Measurements from ENCODE around the gene ESRRA. TPM values are rescaled to one million over a fixed set of nuclear protein-coding genes. Genes with fewer than 3 reads are reported as not detected.

ESRRA gene
- total and polyA plus RNA-seq, 2 of the 13 experiments (the other 11 are each of a cell fraction or from before 2014, with no cell fraction given) = 18.1 to 36.3 TPM

DNA sequence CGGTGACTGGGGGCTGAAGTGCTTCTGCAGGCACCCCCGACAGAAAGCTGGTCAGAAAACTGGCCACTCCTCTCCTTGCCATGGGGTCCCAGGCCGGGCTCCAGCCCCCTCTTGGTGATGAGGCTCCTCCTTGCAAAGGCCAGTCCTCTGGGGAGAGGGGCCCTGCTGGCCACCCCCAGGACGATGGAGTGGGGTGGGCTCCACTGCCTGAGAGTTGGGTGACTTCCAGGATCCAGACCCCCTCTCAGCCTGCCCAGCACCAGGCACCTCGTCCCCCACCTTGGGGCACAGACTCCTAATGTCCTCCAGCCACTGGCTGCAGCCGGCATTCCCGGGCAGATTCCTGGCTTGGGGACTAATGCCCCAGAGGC lies 53.2 kb downstream of the ESRRA start (continued):
- TF ChIP-seq SIX1 (CRISPR knock-in tag; IDR thresholded peaks at IDR 0.05; ENCODE audit: borderline replicate concordance) (no peak), ZNF746 (CRISPR knock-in tag; IDR thresholded peaks at IDR 0.05) (no peak), TEAD2 (CRISPR knock-in tag; IDR thresholded peaks at IDR 0.05) (no peak), NFE2 (CRISPR knock-in tag; IDR thresholded peaks at IDR 0.05) (no peak), JUN (CRISPR knock-in tag; IDR thresholded peaks at IDR 0.05) (no peak), KAT8 (CRISPR knock-in tag; IDR thresholded peaks at IDR 0.05) (no peak), ZKSCAN5 (CRISPR knock-in tag; IDR thresholded peaks at IDR 0.05) (no peak), ZNF180 (CRISPR knock-in tag; IDR thresholded peaks at IDR 0.05; ENCODE audit: borderline replicate concordance, low read depth) (no peak), ZNF230 (CRISPR knock-in tag; IDR thresholded peaks at IDR 0.05) (no peak), BCL6 (CRISPR knock-in tag; IDR thresholded peaks at IDR 0.05) (no peak), TCF12 (IDR thresholded peaks at IDR 0.05) (no peak), TCF12 (CRISPR knock-in tag; IDR thresholded peaks at IDR 0.05) (no peak), PATZ1 (CRISPR knock-in tag; IDR thresholded peaks at IDR 0.05) (peak; percentile 41; the same call in 1 of the 2 replicates), GTF3A (CRISPR knock-in tag; conservative IDR thresholded peaks at IDR 0.05) (no peak), ZC3H13 (CRISPR knock-in tag; IDR thresholded peaks at IDR 0.05) (no peak), ZNF326 (CRISPR knock-in tag; IDR thresholded peaks at IDR 0.05; ENCODE audit: borderline replicate concordance) (no peak), ZBTB46 (CRISPR knock-in tag; IDR thresholded peaks at IDR 0.05; ENCODE audit: borderline replicate concordance) (no peak), FOSL2 (CRISPR knock-in tag; IDR thresholded peaks at IDR 0.05) (no peak), ZNF513 (CRISPR knock-in tag; conservative IDR thresholded peaks at IDR 0.05) (no peak)
- TF ChIP-seq, protein P1, sequence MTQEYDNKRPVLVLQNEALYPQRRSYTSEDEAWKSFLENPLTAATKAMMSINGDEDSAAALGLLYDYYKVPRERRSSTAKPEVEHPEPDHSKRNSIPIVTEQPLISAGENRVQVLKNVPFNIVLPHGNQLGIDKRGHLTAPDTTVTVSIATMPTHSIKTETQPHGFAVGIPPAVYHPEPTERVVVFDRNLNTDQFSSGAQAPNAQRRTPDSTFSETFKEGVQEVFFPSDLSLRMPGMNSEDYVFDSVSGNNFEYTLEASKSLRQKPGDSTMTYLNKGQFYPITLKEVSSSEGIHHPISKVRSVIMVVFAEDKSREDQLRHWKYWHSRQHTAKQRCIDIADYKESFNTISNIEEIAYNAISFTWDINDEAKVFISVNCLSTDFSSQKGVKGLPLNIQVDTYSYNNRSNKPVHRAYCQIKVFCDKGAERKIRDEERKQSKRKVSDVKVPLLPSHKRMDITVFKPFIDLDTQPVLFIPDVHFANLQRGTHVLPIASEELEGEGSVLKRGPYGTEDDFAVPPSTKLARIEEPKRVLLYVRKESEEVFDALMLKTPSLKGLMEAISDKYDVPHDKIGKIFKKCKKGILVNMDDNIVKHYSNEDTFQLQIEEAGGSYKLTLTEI (CRISPR knock-in tag; conservative IDR thresholded peaks at IDR 0.05) = no peak
- TF ChIP-seq, protein P2, sequence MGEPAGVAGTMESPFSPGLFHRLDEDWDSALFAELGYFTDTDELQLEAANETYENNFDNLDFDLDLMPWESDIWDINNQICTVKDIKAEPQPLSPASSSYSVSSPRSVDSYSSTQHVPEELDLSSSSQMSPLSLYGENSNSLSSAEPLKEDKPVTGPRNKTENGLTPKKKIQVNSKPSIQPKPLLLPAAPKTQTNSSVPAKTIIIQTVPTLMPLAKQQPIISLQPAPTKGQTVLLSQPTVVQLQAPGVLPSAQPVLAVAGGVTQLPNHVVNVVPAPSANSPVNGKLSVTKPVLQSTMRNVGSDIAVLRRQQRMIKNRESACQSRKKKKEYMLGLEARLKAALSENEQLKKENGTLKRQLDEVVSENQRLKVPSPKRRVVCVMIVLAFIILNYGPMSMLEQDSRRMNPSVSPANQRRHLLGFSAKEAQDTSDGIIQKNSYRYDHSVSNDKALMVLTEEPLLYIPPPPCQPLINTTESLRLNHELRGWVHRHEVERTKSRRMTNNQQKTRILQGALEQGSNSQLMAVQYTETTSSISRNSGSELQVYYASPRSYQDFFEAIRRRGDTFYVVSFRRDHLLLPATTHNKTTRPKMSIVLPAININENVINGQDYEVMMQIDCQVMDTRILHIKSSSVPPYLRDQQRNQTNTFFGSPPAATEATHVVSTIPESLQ (CRISPR knock-in tag; conservative IDR thresholded peaks at IDR 0.05) = no peak
